Spleen (tissue), 11 donors: Measurements from ENCODE around the gene MID1IP1. TPM values are rescaled to one million over a fixed set of nuclear protein-coding genes. Genes with fewer than 3 reads are reported as not detected.
A peak's percentile ranks its signal among the peaks of the same experiment; 100 is the strongest.

Experiments
- DNase-seq: peaks from one replicate; pipeline ENCODE4 v3.0.0-alpha.2; 2020
- H3K27ac ChIP-seq, 8 donors: fragments of 200-600 bp; sonication (generic) in 7 of 8; 1 replicate in 4 of 8; 2 replicates in 4 of 8; pipeline versions ENCODE4 v1.5.0 to v1.8.0; 2016 to 2021; ENCODE audit warnings: inconsistent platforms in 4 of 8, mild to moderate bottlenecking in 4 of 8, moderate library complexity in 1 of 8
- H3K27me3 ChIP-seq, 7 donors: fragments of 200-600 bp; sonication (generic) in 6 of 7; replicated peaks in 1 of 7; 1 replicate in 4 of 7; 2 replicates in 3 of 7; pipeline versions ENCODE4 v1.5.0 to v1.8.0; 2016 to 2021; ENCODE audit warnings: inconsistent platforms in 3 of 7, mild to moderate bottlenecking in 1 of 7
- H3K36me3 ChIP-seq, 6 donors: fragments of 200-600 bp; sonication (generic) in 5 of 6; 1 replicate in 4 of 6; 2 replicates in 2 of 6; pipeline versions ENCODE4 v1.5.0 to v1.8.0; 2016 to 2021; ENCODE audit warnings: inconsistent platforms in 2 of 6
- H3K4me1 ChIP-seq, 6 donors: fragments of 200-600 bp; sonication (generic) in 5 of 6; 1 replicate in 3 of 6; 2 replicates in 3 of 6; pipeline versions ENCODE4 v1.5.0 to v1.8.0; 2016 to 2021; ENCODE audit warnings: inconsistent platforms in 3 of 6
- H3K4me3 ChIP-seq, 8 donors: fragments of 200-600 bp; sonication (generic) in 7 of 8; 1 replicate in 4 of 8; 2 replicates in 4 of 8; pipeline versions ENCODE4 v1.5.0 to v1.8.0; 2016 to 2021; ENCODE audit warnings: inconsistent platforms in 4 of 8, mild to moderate bottlenecking in 4 of 8, moderate library complexity in 2 of 8
- H3K9me3 ChIP-seq, 8 donors: fragments of 200-600 bp; sonication (generic) in 7 of 8; 1 replicate in 4 of 8; 2 replicates in 4 of 8; pipeline versions ENCODE4 v1.5.0 to v1.8.0; 2016 to 2021; ENCODE audit warnings: inconsistent platforms in 4 of 8
- POLR2A ChIP-seq, 3 donors: fragments of 450-650 bp; IDR thresholded peaks; one replicate each; pipeline ENCODE4 v1.5.1; 2017; ENCODE audit warnings: antibody characterized with exemption in 3 of 3, mild to moderate bottlenecking in 1 of 3
- POLR2AphosphoS5 ChIP-seq, 3 donors: sonication (generic); formaldehyde crosslinking; IDR thresholded peaks; one replicate each; pipeline ENCODE4 v1.5.1; 2017; ENCODE audit warnings: antibody characterized with exemption in 3 of 3
- WGBS, 5 donors: extraction: QIAGEN DNeasy Blood & Tissue Kit in 3 of 5; methylation state at CpG; one replicate each; pipeline versions ENCODE4 v1.1.5 to v1.1.7; 2013 to 2018; 5-methylcytosine and 5-hydroxymethylcytosine counted together
- intact Hi-C: fragments of 100-400 bp; cut with DNase I; formaldehyde crosslinking; loops from one replicate; pipeline ENCODE4 v1.15.0; 2023; ENCODE audit warnings: low total_unique reads
- polyA plus RNA-seq, 3 donors: library from polyadenylated mRNA; stranded (reverse); fragments of 200-250 nt; gene quantifications; one replicate each; pipeline ENCODE4 v1.2.1, GENCODE V29; 2013
- total RNA-seq, 7 donors: library from RNA; depleted of rRNA in 3 of 7; stranded (reverse); fragments of >200 nt in 3 of 7; fragmentation: NEBNext Ultra II Directional in 4 of 7; extraction: Animal tissue kit (Norgen Biotek cat#: 25700) in 4 of 7; gene quantifications; one replicate each; pipeline versions ENCODE4 v1.1.0 to v1.2.1, GENCODE V29; 2016 to 2021
- TF ChIP-seq, protein P1 (sequence below), 11 experiments: fragments of 200-600 bp in 7 of 11; fragments of 450-650 bp in 4 of 11; sonication (generic) in 4 of 11; IDR thresholded peaks in 8 of 11; conservative IDR thresholded peaks in 3 of 11; 1 replicate in 7 of 11; 2 replicates in 4 of 11; pipeline versions ENCODE4 v1.4.0 to v1.8.0; 2016 to 2021; ENCODE audit warnings: antibody characterized with exemption in 11 of 11, inconsistent platforms in 4 of 11, mild to moderate bottlenecking in 1 of 11
- donor health status: healthy with polysubstance abuse.
- donor health status: DM: no; HTN: no; CAD: no; lungs with moderate emphysema.
- donor health status: DM: no; HTN: no; CAD: no.
- donor health status: Bipolar disorder and iron deficiency.
- donor health status: healthy.
- donor health status: DM: no; HTN: no; CAD: no.
- donor health status: DM: yes; HTN: yes; CAD: no.

The MID1IP1 gene
- total and polyA plus RNA-seq, 10 donors: 8.6 to 24.4 (median 18.0) TPM

DNA sequence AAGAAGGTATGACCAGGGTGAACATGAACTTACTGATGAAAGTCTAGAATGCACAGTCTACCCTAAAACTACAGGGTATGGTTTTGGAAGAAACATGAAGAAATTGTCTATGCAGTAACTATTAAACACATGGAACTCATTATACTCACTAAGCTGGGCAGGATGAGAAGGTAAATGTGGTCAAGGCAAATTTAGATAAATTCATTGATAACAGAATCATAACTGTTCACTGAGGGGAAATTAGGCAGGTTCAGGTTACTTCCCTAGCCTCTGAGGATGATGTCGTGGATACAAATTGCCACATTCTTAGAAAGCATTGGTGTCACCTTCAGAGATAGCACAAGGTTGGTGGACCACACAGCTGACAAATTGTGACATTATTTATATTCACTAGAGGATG lies 40.4 kb upstream of the MID1IP1 start:
- TF ChIP-seq, protein P1, sequence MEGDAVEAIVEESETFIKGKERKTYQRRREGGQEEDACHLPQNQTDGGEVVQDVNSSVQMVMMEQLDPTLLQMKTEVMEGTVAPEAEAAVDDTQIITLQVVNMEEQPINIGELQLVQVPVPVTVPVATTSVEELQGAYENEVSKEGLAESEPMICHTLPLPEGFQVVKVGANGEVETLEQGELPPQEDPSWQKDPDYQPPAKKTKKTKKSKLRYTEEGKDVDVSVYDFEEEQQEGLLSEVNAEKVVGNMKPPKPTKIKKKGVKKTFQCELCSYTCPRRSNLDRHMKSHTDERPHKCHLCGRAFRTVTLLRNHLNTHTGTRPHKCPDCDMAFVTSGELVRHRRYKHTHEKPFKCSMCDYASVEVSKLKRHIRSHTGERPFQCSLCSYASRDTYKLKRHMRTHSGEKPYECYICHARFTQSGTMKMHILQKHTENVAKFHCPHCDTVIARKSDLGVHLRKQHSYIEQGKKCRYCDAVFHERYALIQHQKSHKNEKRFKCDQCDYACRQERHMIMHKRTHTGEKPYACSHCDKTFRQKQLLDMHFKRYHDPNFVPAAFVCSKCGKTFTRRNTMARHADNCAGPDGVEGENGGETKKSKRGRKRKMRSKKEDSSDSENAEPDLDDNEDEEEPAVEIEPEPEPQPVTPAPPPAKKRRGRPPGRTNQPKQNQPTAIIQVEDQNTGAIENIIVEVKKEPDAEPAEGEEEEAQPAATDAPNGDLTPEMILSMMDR (IDR thresholded peaks at IDR 0.05 in 8 of 11, conservative IDR thresholded peaks at IDR 0.05 in 3 of 11): no peak
- TF ChIP-seq POLR2A (IDR thresholded peaks at IDR 0.05) (no peak), POLR2AphosphoS5 (IDR thresholded peaks at IDR 0.05) (no peak)
- 56 to 71% (median 65%) methylated on average over 1 of the region's 1 CpG; no CpG with 5 or more reads in 1 of the 5 donors for WGBS, 5 donors
- Histone ChIP-seq H3K9me3 (peaks cover 0 to 5% (median 0%) of the 10 kb centered on the region in 8 donors), H3K4me1 (no peaks in the 10 kb centered on the region), H3K27ac (no peak overlapping the region), H3K4me3 (no peak overlapping the region), H3K27me3 (peaks cover 0 to 6% (median 0%) of the 10 kb centered on the region in 7 donors), H3K36me3 (no peaks in the 10 kb centered on the region)
- intact Hi-C loops: loop anchor here (10.0 kb wide), 1 partner anchor 224 kb away; no protein-coding TSS in a partner anchor
- no peak for DNase-seq

DNA sequence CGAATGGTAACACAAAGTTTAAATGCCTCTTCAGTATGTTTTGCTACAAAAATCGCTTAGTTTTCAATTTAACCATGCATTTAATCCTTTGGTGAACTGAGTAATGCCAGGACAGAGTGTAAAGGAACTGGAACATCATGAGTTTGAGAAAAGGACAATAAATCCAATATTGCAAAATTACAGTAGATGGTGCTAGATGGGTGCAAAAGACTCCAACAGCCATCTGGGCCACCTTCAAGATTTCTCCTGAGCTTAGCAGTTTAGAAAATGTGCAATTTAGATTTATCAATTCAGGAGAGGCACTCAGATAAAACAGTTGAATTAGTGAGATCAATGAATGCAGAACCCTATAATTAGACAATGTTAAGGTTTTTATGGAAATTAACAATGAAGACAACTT lies 33.2 kb upstream of the MID1IP1 start:
- H3K27me3 ChIP-seq: no peaks in the 10 kb centered on the region
- WGBS, 5 donors: 43 to 78% (median 66%) methylated on average over 2 of the region's 2 CpGs
- intact Hi-C loops: loop anchor here (10.0 kb wide), 1 partner anchor 217 kb away; no protein-coding TSS in a partner anchor
- H3K4me3 ChIP-seq: no peak overlapping the region
- DNase-seq: no peak
- no peaks in the 10 kb centered on the region for H3K4me1 ChIP-seq
- H3K9me3 ChIP-seq: no peaks in the 10 kb centered on the region
- no peak overlapping the region for H3K27ac ChIP-seq
- no peak for TF ChIP-seq POLR2AphosphoS5 (IDR thresholded peaks at IDR 0.05)
- TF ChIP-seq, protein P1 (IDR thresholded peaks at IDR 0.05 in 8 of 11, conservative IDR thresholded peaks at IDR 0.05 in 3 of 11): peak in 6 of 11 experiments; percentile 18 to 41 (median 26)
- H3K36me3 ChIP-seq: no peaks in the 10 kb centered on the region

DNA sequence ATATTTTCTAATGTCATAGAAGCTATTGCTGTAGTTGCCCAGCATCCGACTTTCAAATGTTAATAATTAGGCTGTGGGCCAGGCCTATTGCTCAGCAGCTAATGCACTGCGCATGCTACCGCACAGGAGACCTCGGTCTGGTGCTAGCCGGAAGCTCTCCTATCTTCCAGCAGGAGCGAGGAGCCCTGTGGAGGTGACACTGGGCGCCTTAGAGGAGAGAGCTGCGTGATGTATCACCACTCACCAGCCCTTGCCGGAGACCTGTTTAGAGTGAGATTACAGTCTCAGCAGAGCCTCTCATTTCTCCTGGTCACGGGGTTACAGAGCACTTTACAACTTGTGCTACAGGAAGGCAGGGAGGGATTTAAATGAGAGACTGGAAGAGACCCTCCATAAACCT lies 31.1 kb upstream of the MID1IP1 start:
- no peaks in the 10 kb centered on the region for H3K27me3 ChIP-seq
- H3K27ac ChIP-seq: no peak overlapping the region
- no peaks in the 10 kb centered on the region for H3K36me3 ChIP-seq
- DNase-seq: no peak
- no peak overlapping the region for H3K4me3 ChIP-seq
- intact Hi-C loops: no loop called here
- H3K9me3 ChIP-seq: no peaks in the 10 kb centered on the region
- TF ChIP-seq, protein P1 (IDR thresholded peaks at IDR 0.05 in 8 of 11, conservative IDR thresholded peaks at IDR 0.05 in 3 of 11): no peak
- TF ChIP-seq POLR2A (IDR thresholded peaks at IDR 0.05) (no peak), POLR2AphosphoS5 (IDR thresholded peaks at IDR 0.05) (no peak)
- no peaks in the 10 kb centered on the region for H3K4me1 ChIP-seq
- 83 to 98% (median 93%) methylated on average over 4 to 10 of the region's 10 CpGs for WGBS, 5 donors

DNA sequence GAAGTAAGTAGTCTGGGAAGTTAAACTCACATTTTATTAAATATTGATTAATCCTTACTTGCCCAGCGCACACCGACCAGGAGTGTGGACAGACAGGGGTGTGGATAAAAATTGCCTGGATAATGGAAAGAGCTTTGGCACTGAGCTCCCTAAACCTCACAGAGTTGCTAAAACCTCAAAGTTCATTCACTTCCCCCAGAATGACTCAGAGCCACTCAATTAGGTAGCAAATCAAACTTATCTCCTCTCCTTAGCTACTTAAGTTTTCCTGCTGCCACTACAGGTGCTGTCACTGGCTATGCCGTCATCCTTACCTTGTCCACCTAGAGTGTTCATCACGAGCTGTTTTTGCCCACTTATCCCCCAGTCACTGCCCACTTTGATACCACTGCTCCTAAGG lies 27.0 kb upstream of the MID1IP1 start:
- peaks cover 0 to 7% (median 0%) of the 10 kb centered on the region in 8 donors for H3K9me3 ChIP-seq
- TF ChIP-seq POLR2A (IDR thresholded peaks at IDR 0.05) (no peak), POLR2AphosphoS5 (IDR thresholded peaks at IDR 0.05) (no peak)
- TF ChIP-seq, protein P1 (IDR thresholded peaks at IDR 0.05 in 8 of 11, conservative IDR thresholded peaks at IDR 0.05 in 3 of 11): no peak
- no peak for DNase-seq
- H3K27me3 ChIP-seq: no peaks in the 10 kb centered on the region
- no peak overlapping the region for H3K27ac ChIP-seq
- no peaks in the 10 kb centered on the region for H3K4me1 ChIP-seq
- H3K4me3 ChIP-seq: no peak overlapping the region
- WGBS, 5 donors: 49 to 74% (median 60%) methylated on average over 4 of the region's 4 CpGs
- intact Hi-C loops: no loop called here
- H3K36me3 ChIP-seq: no peaks in the 10 kb centered on the region
